Adrenal gland (tissue), 5 donors: ENCODE results near the gene NAV2.

Experiments used
- CTCF ChIP-seq, 6 experiments: fragments of 450-650 bp in 4 of 6; fragments of 200-600 bp in 2 of 6; sonication (generic) in 1 of 6; IDR thresholded peaks; 1 replicate in 5 of 6; 2 replicates in 1 of 6; pipeline versions ENCODE4 v1.5.1 to v1.8.0; 2016 to 2021; ENCODE audit warnings: antibody characterized with exemption in 6 of 6, mild to moderate bottlenecking in 2 of 6, moderate library complexity in 1 of 6
- POLR2A ChIP-seq, 2 donors: fragments of 450-650 bp; IDR thresholded peaks; one replicate each; pipeline ENCODE4 v1.6.1; 2017; ENCODE audit warnings: antibody characterized with exemption in 2 of 2, mild to moderate bottlenecking in 2 of 2, moderate library complexity in 1 of 2
- donor health status: DM: no; HTN: no; CAD: no.

DNA sequence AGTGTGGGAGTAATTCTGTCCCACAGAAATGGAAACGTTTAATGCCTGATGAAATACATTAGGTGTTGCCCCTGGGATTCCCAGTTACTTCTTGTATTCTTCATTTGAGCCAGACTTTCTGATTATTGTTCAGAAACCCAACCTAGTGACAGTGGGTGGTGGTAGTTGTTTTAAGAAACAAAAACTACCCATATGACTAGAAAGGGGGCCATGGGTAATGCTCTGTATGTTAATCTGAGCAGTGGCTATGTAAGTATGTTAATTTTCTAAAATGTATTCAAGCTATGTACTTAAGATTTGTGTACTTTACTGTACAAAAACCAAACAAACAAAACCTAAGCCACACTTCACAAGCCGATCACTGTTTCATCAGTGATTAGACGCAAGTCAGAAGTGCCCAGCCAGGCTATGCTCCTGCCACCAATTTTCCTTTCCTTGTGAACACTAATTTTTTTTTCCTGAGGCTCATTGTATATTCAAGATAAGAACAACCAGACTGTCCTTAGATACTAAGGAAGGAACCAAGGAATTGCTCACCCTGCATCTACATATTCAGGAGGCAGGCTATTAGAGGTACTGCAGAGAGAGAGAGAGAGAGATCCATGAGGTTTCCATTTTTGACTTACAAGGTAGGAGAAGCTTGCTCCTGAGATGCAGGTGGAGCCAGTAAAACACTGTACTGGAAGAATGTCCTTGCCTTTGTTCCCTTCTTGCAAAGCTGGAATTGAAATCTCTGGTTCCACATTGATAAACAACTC, 324.9 kb downstream of the NAV2 start:
- TF ChIP-seq POLR2A (IDR thresholded peaks at IDR 0.05): no peak
- TF ChIP-seq CTCF (IDR thresholded peaks at IDR 0.05): no peak
